Measurements from ENCODE around the gene C1QTNF12. TPM values are rescaled to one million over a fixed set of nuclear protein-coding genes. Genes with fewer than 3 reads are reported as not detected.

C1QTNF12 gene
- 1 to 10 TPM in 4 of 10 donors, under 1 TPM in 5, not detected in 1; 0.42 to 1.9 (median 0.90) TPM for total RNA-seq
- polyA plus RNA-seq: 1 to 10 TPM; 1.6 to 2.3 TPM
- long read RNA-seq, donor 1, partial matches to known transcripts: 1 of 1 reads
- long read RNA-seq, donor 1, other reads (novel, unspliced or antisense): 0 of 1 reads
- long read RNA-seq, donor 2: 0 reads
- long read RNA-seq, donor 3: 0 reads

- Histone ChIP-seq H3K4me1 (peaks cover 0 to 5% (median 0%) of the 10 kb centered on the region in 9 donors), H3K4me3 (peak within 1 kb of the TSS in 1 of 10 donors; percentile 5), H3K27me3 (peaks cover 13 to 36% (median 28%) of the 10 kb centered on the region in 7 donors), H3K36me3 (peaks cover 0 to 2% (median 0%) of the 10 kb centered on the region in 9 donors), H3K9me3 (no peaks in the 10 kb centered on the region), H3K27ac (no peak within 1 kb of the TSS)
- intact Hi-C loops (cut with DNase I): loop anchor here in 3 of 10 donors (5.0 to 10.0 kb wide), 2 partner anchors 122 to 124 kb away; no protein-coding TSS in a partner anchor
- peak in 1 of 8 donors; percentile 14 for ATAC-seq
- DNase-seq: peak in 1 of 2 donors; percentile 9
- TF ChIP-seq CTCF (IDR thresholded peaks at IDR 0.05): no peak
- WGBS, 2 donors: 4 to 6% methylated on average over 56 to 74 of the region's 74 CpGs
These were observed at the start of gene C1QTNF12 for GRCh38 chr1:1246577-1247340. TSS of gene C1QTNF12 (minus strand) at chr1:1246722. CDS start at chr1:1246690, 32 bp downstream.

- no peak for DNase-seq
- Histone ChIP-seq H3K27ac (no peak overlapping the region), H3K36me3 (peaks cover 0 to 61% (median 16%) of the 10 kb centered on the region in 9 donors), H3K9me3 (no peaks in the 10 kb centered on the region), H3K4me3 (no peak overlapping the region), H3K4me1 (peaks cover 0 to 20% (median 7%) of the 10 kb centered on the region in 9 donors), H3K27me3 (no peaks in the 10 kb centered on the region)
- 93 to 96% methylated on average over 35 of the region's 35 CpGs for WGBS, 2 donors
- intact Hi-C loops (cut with DNase I): loop anchor here in 3 of 10 donors (10.0 kb wide), 3 partner anchors 171 to 271 kb away; partner anchors contain the start of gene AGRN (in 1 of the 3)
- no peak for TF ChIP-seq CTCF (IDR thresholded peaks at IDR 0.05)
- no peak for ATAC-seq
These were observed 48.8 kb upstream of the C1QTNF12 start for GRCh38 chr1:1295154-1295923.

GRCh38 chr1:1294250-1294890 lies 47.8 kb upstream of the C1QTNF12 start:
- no peaks in the 10 kb centered on the region for H3K9me3 ChIP-seq
- DNase-seq (no peak), ATAC-seq (no peak)
- intact Hi-C loops (cut with DNase I): loop anchor here in 5 of 10 donors (5.0 to 10.0 kb wide), 4 partner anchors 170 to 270 kb away; partner anchors contain the start of gene AGRN (in 1 of the 5)
- peaks cover 0 to 52% (median 16%) of the 10 kb centered on the region in 9 donors for H3K36me3 ChIP-seq
- peaks cover 0 to 20% (median 7%) of the 10 kb centered on the region in 9 donors for H3K4me1 ChIP-seq
- no peak for TF ChIP-seq CTCF (IDR thresholded peaks at IDR 0.05)
- no peaks in the 10 kb centered on the region for H3K27me3 ChIP-seq
- no peak overlapping the region for H3K27ac ChIP-seq
- 88 to 90% methylated on average over 41 to 58 of the region's 58 CpGs for WGBS, 2 donors
- H3K4me3 ChIP-seq: no peak overlapping the region
